H9 (cell line): Measurements from ENCODE around the gene MIGA1. TPM values are rescaled to one million over a fixed set of nuclear protein-coding genes. Genes with fewer than 3 reads are reported as not detected.

Source experiments
- DNase-seq: peaks from one replicate; pipeline ENCODE4 v3.0.0-alpha.2; 2017
- H2AFZ ChIP-seq: one replicate; pipeline ENCODE4 v1.6.1; 2013; ENCODE audit warnings: mild to moderate bottlenecking, low read length, control low read depth, moderate library complexity
- H2AK5ac ChIP-seq: 2 replicates; pipeline ENCODE4 v1.6.1; 2013; ENCODE audit warnings: low read length, control low read depth, mixed read lengths; ENCODE audit not compliant: insufficient read length
- H2BK120ac ChIP-seq: one replicate; pipeline ENCODE4 v1.6.1; 2013; ENCODE audit warnings: low read depth, mild to moderate bottlenecking, low read length, control low read depth, inconsistent platforms; ENCODE audit not compliant: poor library complexity, severe bottlenecking
- H2BK12ac ChIP-seq: 2 replicates; pipeline ENCODE4 v1.6.1; 2013; ENCODE audit warnings: low read length, control low read depth, mixed read lengths, low read depth; ENCODE audit not compliant: insufficient read length
- H2BK15ac ChIP-seq: 2 replicates; pipeline ENCODE4 v1.6.1; 2013; ENCODE audit warnings: low read depth, low read length, control low read depth
- H2BK20ac ChIP-seq: one replicate; pipeline ENCODE4 v1.6.1; 2013; ENCODE audit warnings: low read depth, mild to moderate bottlenecking, low read length, control low read depth, inconsistent platforms; ENCODE audit not compliant: poor library complexity, severe bottlenecking
- H2BK5ac ChIP-seq: 2 replicates; pipeline ENCODE4 v1.6.1; 2013; ENCODE audit warnings: low read length, control low read depth, mixed read lengths; ENCODE audit not compliant: insufficient read length
- H3K14ac ChIP-seq: 2 replicates; pipeline ENCODE4 v1.6.1; 2013; ENCODE audit warnings: low read length, control low read depth; ENCODE audit not compliant: insufficient read depth
- H3K18ac ChIP-seq: 2 replicates; pipeline ENCODE4 v1.6.1; 2013; ENCODE audit warnings: low read depth, mild to moderate bottlenecking, mixed read lengths, low read length, control low read depth; ENCODE audit not compliant: insufficient read length
- H3K23ac ChIP-seq: 2 replicates; pipeline ENCODE4 v1.6.1; 2013; ENCODE audit warnings: low read length, control low read depth, mixed read lengths, low read depth; ENCODE audit not compliant: insufficient read length
- H3K23me2 ChIP-seq: 2 replicates; pipeline ENCODE4 v1.6.1; 2013; ENCODE audit warnings: low read depth, mild to moderate bottlenecking, mixed read lengths, low read length, control low read depth; ENCODE audit not compliant: insufficient read length, poor library complexity, severe bottlenecking
- H3K27ac ChIP-seq: 2 replicates; pipeline ENCODE4 v1.5.1; 2013; ENCODE audit warnings: low read length, control low read depth, mixed read lengths, low read depth; ENCODE audit not compliant: insufficient read length
- H3K27me3 ChIP-seq: 2 replicates; pipeline ENCODE4 v1.6.1; 2013; ENCODE audit warnings: low read length, control low read depth, inconsistent platforms; ENCODE audit not compliant: insufficient read depth
- H3K4ac ChIP-seq: 2 replicates; pipeline ENCODE4 v1.6.1; 2013; ENCODE audit warnings: low read depth, mild to moderate bottlenecking, control low read depth, inconsistent platforms, low read length, moderate library complexity
- H3K4me1 ChIP-seq: 2 replicates; pipeline ENCODE4 v1.6.1; 2013; ENCODE audit warnings: low read length, control low read depth, inconsistent platforms; ENCODE audit not compliant: insufficient read depth
- H3K4me2 ChIP-seq: 2 replicates; pipeline ENCODE4 v1.6.1; 2013; ENCODE audit warnings: low read length, control low read depth, mixed read lengths; ENCODE audit not compliant: insufficient read length, insufficient read depth
- H3K56ac ChIP-seq: 2 replicates; pipeline ENCODE4 v1.6.1; 2013; ENCODE audit warnings: low read depth, mild to moderate bottlenecking, mixed read lengths, low read length, control low read depth; ENCODE audit not compliant: insufficient read length
- H3K79me1 ChIP-seq: 2 replicates; pipeline ENCODE4 v1.6.1; 2013; ENCODE audit warnings: low read depth, mild to moderate bottlenecking, moderate library complexity, low read length, control low read depth, inconsistent platforms; ENCODE audit not compliant: insufficient read depth, poor library complexity, severe bottlenecking
- H3K79me2 ChIP-seq: 2 replicates; pipeline ENCODE4 v1.6.1; 2013; ENCODE audit warnings: low read length, control low read depth, inconsistent platforms; ENCODE audit not compliant: insufficient read depth
- H3K9ac ChIP-seq: 2 replicates; pipeline ENCODE4 v1.6.1; 2013; ENCODE audit warnings: low read length, control low read depth, mixed read lengths; ENCODE audit not compliant: insufficient read length; ENCODE audit errors: extremely low read depth
- H3K9me3 ChIP-seq: one replicate; pipeline ENCODE4 v1.6.1; 2013; ENCODE audit warnings: low read depth, low read length, inconsistent platforms; ENCODE audit not compliant: control insufficient read depth
- H3T11ph ChIP-seq: one replicate; pipeline ENCODE4 v1.6.1; 2013; ENCODE audit warnings: mild to moderate bottlenecking, low read length, control low read depth, inconsistent platforms
- H4K20me1 ChIP-seq: one replicate; pipeline ENCODE4 v1.6.1; 2013; ENCODE audit not compliant: control insufficient read depth, insufficient read length, insufficient read depth
- H4K5ac ChIP-seq: 2 replicates; pipeline ENCODE4 v1.6.1; 2013; ENCODE audit warnings: low read depth, mild to moderate bottlenecking, mixed read lengths, low read length, control low read depth; ENCODE audit not compliant: insufficient read length
- H4K8ac ChIP-seq: replicated peaks from 2 replicates; pipeline ENCODE4 v1.6.1; 2013; ENCODE audit warnings: low read length, control low read depth, mixed read lengths, low read depth; ENCODE audit not compliant: insufficient read length
- H4K91ac ChIP-seq: 2 replicates; pipeline ENCODE4 v1.6.1; 2013; ENCODE audit warnings: low read depth, mild to moderate bottlenecking, moderate library complexity, mixed read lengths, low read length, control low read depth; ENCODE audit not compliant: insufficient read length
- H3K27ac Mint-ChIP-seq, 3 experiments: 2 replicates in 2 of 3; 3 replicates in 1 of 3; pipeline ENCODE4 v1.8.0; 2020 to 2021; ENCODE audit warnings: mixed read lengths in 3 of 3, mild to moderate bottlenecking in 1 of 3, moderate library complexity in 1 of 3
- H3K27me3 Mint-ChIP-seq: 2 replicates; pipeline ENCODE4 v1.8.0; 2021; ENCODE audit warnings: low read depth, mild to moderate bottlenecking, moderate library complexity, mixed read lengths
- H3K36me3 Mint-ChIP-seq, 3 experiments: 2 replicates in 2 of 3; 3 replicates in 1 of 3; pipeline ENCODE4 v1.8.0; 2020 to 2021; ENCODE audit warnings: low read depth in 3 of 3, mixed read lengths in 3 of 3; ENCODE audit not compliant: insufficient read depth in 1 of 3
- H3K4me1 Mint-ChIP-seq, 2 experiments: 2 replicates each; pipeline ENCODE4 v1.8.0; 2020; ENCODE audit warnings: mixed read lengths in 2 of 2
- H3K4me3 Mint-ChIP-seq, 2 experiments: 2 replicates in 1 of 2; 3 replicates in 1 of 2; pipeline ENCODE4 v1.8.0; 2020 to 2021; ENCODE audit warnings: mild to moderate bottlenecking in 2 of 2, mixed read lengths in 2 of 2, moderate library complexity in 1 of 2
- H3K9me3 Mint-ChIP-seq, 2 experiments: 2 replicates in 1 of 2; 3 replicates in 1 of 2; pipeline ENCODE4 v1.8.0; 2020; ENCODE audit warnings: mild to moderate bottlenecking in 2 of 2, mixed read lengths in 2 of 2, moderate library complexity in 1 of 2
- CTCF ChIP-seq: fragments of 200-600 bp; sonication (generic); conservative IDR thresholded peaks from 3 replicates; pipeline ENCODE4 v1.8.0; 2021; ENCODE audit warnings: antibody characterized with exemption, mild to moderate bottlenecking
- WGBS: extraction: QIAGEN DNeasy Blood & Tissue Kit; methylation state at CpG from one replicate; pipeline ENCODE4 v1.1.7; 2013; ENCODE audit warnings: missing lambda C conversion rate, low lambda C conversion rate, mixed read lengths; ENCODE audit not compliant: insufficient read length; ENCODE audit errors: extremely low coverage; 5-methylcytosine and 5-hydroxymethylcytosine counted together
- total RNA-seq: library from RNA; stranded (reverse); gene quantifications from 2 replicates; pipeline ENCODE4 v1.2.1, GENCODE V29; 2021

The MIGA1 gene
- total RNA-seq, 1 experiment from 2014 or later, result 6.3 TPM

- Mint-ChIP-seq H3K27ac (no peak overlapping the region), H3K36me3 (0 out of 7 replicates have a peak, but pooled peaks cover 0 to 4% (median 0%) of the 10 kb centered on the region in 3 experiments), H3K9me3 (no peaks in the 10 kb centered on the region), H3K27me3 (no peaks in the 10 kb centered on the region), H3K4me3 (no peak overlapping the region), H3K4me1 (no peaks in the 10 kb centered on the region)
- no peak overlapping the region for H3K23ac ChIP-seq
- H3K4me2 ChIP-seq, result no peak overlapping the region
- no peak overlapping the region for H2AK5ac ChIP-seq
- H3K27ac ChIP-seq, result no peak overlapping the region
- H2BK15ac ChIP-seq, result no peak overlapping the region
- H3K79me2 ChIP-seq, result no peaks in the 10 kb centered on the region
- H3K56ac ChIP-seq, result no peak overlapping the region
- H3K9ac ChIP-seq, result no peak overlapping the region
- H3K14ac ChIP-seq, result no peak overlapping the region
- no peak overlapping the region for H2BK20ac ChIP-seq
- H3K18ac ChIP-seq, result no peak overlapping the region
- no peaks in the 10 kb centered on the region for H3K9me3 ChIP-seq
- no peaks in the 10 kb centered on the region for H3K27me3 ChIP-seq
- no peak overlapping the region for H2BK120ac ChIP-seq
- H2BK12ac ChIP-seq, result no peak overlapping the region
- H4K5ac ChIP-seq, result no peak overlapping the region
- DNase-seq, result no peak
- no peak overlapping the region for H2BK5ac ChIP-seq
- no peak overlapping the region for H4K8ac ChIP-seq
- WGBS, result no CpG with 5 or more reads among the region's 4 CpGs
- no peak for TF ChIP-seq CTCF
- no peaks in the 10 kb centered on the region for H3K79me1 ChIP-seq
- no peak overlapping the region for H2AFZ ChIP-seq
- H3K4ac ChIP-seq, result no peak overlapping the region
- H4K91ac ChIP-seq, result no peak overlapping the region
- no peaks in the 10 kb centered on the region for H3K4me1 ChIP-seq
- no peaks in the 10 kb centered on the region for H3K23me2 ChIP-seq
- no peaks in the 10 kb centered on the region for H4K20me1 ChIP-seq
- no peak overlapping the region for H3T11ph ChIP-seq
These were observed 97.4 kb downstream of the MIGA1 start for GRCh38 chr1:77876884-77877283.
